ENCODE data around the gene PFDN1. TPM values are rescaled to one million over a fixed set of nuclear protein-coding genes. Genes with fewer than 3 reads are reported as not detected.
"Not testable (repeated sequence)": the region's sequence is repeated elsewhere in the genome, so short reads cannot be mapped to it uniquely, and the experiment has no call there.

The PFDN1 gene
- total RNA-seq, 2 experiments from 2014 or later = 67.0 TPM

GRCh38 chr5:140207250-140207964 lies 95.5 kb downstream of the PFDN1 start:
- ChIA-PET CTCF (no interaction called here), POLR2A (no interaction called here)

DNA sequence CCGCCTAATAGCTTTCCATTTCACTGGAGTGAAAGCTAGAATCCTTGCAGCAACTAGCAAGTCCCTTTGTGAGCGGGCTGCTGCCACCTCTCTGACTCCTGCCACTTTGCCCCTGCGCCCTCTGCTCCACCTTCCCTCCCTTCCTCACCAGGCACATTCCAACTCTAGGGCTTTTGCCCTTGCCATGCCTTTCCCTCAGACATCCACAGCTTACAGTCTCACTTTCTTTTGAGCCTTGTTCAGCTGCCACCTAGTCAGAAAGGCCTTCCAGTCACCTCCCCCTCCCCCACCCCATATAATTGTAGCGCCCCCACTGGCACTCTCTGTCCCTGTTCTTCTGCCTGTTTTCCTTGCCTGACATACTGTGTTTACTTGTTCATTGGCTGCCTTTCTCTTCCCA lies 96.9 kb downstream of the PFDN1 start:
- POLR2A ChIA-PET = no interaction called here
- CTCF ChIA-PET = no interaction called here

- POLR2A ChIA-PET = no interaction called here
- CTCF ChIA-PET = no interaction called here
Observed at GRCh38 chr5:140205216-140205615, 97.7 kb downstream of the PFDN1 start.

DNA sequence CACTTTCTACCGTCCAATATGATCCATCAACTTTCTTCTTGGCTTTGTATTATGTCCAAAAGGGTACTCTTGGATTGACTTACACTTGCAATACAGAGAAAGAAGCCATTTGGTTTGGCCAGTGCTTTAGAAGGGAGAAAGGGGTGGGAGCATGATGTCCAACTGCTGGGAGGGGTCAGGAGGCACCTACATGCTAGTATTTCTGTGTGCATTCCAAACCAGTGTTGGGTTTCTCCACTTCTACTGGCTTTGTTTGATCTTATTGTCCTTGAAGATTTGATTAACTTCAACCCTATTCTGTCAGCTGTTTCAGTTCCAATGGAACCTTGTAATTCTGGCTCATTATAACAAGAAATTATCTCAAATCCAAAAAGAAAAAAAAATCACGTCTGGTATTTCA lies 100.3 kb downstream of the PFDN1 start:
- POLR2A ChIA-PET = no interaction called here
- CTCF ChIA-PET = no interaction called here

DNA sequence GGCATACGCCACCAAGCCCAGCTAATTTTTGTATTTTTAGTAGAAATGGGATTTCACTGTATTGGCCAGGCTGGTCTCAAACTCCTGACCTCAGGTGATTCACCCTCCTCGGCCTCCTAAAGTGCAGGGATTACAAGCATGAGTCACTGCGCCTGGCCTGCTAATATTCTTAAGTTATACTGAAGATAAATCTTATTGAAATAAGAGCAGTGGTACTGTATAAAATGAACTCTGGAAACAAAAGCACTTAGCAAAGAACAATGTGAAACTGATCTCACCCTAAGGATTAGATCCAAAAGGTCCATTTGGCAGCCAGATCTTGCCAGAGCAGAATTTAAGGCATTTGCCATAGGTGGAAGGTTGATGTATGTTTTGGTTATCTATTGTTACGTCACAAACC lies 100.8 kb downstream of the PFDN1 start:
- CTCF ChIA-PET = no interaction called here
- POLR2A ChIA-PET = no interaction called here

DNA sequence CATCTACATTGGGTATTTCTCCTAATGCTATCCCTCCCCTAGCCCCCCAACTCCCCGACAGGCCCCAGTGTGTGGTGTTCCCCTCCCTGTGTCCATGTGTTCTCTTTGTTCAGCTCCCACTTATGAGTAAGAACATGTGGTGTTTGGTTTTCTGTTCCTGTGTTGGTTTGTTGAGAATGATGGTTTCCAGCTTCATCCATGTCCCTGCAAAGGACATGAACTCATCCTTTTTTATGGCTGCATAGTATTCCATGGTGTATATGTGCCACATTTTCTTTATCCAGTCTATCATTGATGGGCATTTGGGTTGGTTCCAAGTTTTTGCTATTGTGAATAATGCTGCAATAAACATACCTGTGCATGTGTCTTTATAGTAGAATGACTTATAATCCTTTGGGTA lies 104.0 kb downstream of the PFDN1 start:
- POLR2A ChIA-PET, CTCF ChIA-PET: not testable (repeated sequence)

- POLR2A ChIA-PET = no interaction called here
- CTCF ChIA-PET = no interaction called here
Observed at GRCh38 chr5:140197023-140197422, 105.9 kb downstream of the PFDN1 start.

GRCh38 chr5:140196115-140196814 lies 106.6 kb downstream of the PFDN1 start:
- ChIA-PET POLR2A (no interaction called here), CTCF (interaction anchor here (0.6 kb wide), 1 partner anchor 332 kb away, joined by 4 read pairs; no protein-coding TSS in a partner anchor)

Other genes with a start within 250 kb of the PFDN1 start
- gene PURA, start 189.0 kb downstream of the PFDN1 start, total RNA-seq = 10 to 100 TPM; 13.1 to 13.3 TPM
- gene IGIP, start 177.2 kb downstream of the PFDN1 start, total RNA-seq = 1 to 10 TPM; 2.4 to 2.8 TPM
- gene CYSTM1, start 127.9 kb downstream of the PFDN1 start, total RNA-seq = 10 to 100 TPM; 20.7 to 21.5 TPM
- 1 to 10 TPM; 4.4 to 5.0 TPM for gene HBEGF, start 43.5 kb upstream of the PFDN1 start, total RNA-seq
- gene SLC4A9, start 57.1 kb upstream of the PFDN1 start, total RNA-seq = not detected
- 10 to 100 TPM; 90.0 to 92.3 TPM for gene ANKHD1, start 98.7 kb upstream of the PFDN1 start, total RNA-seq
- 10 to 100 TPM; 13.6 to 14.1 TPM for gene EIF4EBP3, start 244.6 kb upstream of the PFDN1 start, total RNA-seq